HG02588 (cell line): ENCODE results near the gene PCDH17.

Experiments
- ATAC-seq: cut with Tn5 transposase; IDR thresholded peaks from one replicate; pipeline ENCODE4 v1.9.1; 2021; ENCODE audit warnings: mild to moderate bottlenecking, moderate library complexity; ENCODE audit not compliant: unreplicated experiment

PCDH17 gene, protein sequence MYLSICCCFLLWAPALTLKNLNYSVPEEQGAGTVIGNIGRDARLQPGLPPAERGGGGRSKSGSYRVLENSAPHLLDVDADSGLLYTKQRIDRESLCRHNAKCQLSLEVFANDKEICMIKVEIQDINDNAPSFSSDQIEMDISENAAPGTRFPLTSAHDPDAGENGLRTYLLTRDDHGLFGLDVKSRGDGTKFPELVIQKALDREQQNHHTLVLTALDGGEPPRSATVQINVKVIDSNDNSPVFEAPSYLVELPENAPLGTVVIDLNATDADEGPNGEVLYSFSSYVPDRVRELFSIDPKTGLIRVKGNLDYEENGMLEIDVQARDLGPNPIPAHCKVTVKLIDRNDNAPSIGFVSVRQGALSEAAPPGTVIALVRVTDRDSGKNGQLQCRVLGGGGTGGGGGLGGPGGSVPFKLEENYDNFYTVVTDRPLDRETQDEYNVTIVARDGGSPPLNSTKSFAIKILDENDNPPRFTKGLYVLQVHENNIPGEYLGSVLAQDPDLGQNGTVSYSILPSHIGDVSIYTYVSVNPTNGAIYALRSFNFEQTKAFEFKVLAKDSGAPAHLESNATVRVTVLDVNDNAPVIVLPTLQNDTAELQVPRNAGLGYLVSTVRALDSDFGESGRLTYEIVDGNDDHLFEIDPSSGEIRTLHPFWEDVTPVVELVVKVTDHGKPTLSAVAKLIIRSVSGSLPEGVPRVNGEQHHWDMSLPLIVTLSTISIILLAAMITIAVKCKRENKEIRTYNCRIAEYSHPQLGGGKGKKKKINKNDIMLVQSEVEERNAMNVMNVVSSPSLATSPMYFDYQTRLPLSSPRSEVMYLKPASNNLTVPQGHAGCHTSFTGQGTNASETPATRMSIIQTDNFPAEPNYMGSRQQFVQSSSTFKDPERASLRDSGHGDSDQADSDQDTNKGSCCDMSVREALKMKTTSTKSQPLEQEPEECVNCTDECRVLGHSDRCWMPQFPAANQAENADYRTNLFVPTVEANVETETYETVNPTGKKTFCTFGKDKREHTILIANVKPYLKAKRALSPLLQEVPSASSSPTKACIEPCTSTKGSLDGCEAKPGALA (N-terminal part only)

DNA sequence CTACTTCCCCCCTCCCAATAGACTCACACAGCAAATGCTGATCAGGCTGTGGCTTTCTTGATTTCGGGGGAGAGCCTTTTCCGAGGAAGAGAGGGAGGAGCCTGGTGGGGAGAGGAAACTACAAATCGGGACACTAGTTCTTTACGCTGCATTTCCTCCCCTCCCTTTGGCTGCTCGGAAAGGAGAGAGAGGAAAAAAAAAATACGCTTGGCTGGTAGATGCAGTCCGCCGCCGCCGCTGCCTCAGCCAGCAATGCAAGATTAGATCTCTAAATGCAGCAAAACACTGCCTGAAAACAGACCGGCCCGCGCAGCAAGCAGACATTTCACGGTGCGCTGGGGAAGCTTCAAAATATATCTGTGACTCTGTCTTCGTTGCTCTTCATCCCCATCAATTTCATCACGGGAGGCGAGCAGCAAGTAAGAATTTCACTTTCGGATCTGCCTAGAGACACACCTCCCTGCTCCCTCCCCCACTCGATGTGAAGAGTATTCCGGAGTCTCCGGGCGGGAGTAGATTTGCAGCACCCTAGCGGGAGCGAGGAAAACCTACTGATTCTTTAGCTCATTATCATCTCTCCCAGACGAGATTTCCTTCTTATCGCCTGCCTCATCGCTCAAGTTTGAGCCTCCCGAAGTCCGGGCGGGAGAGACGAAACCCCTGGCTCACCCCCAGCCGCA lies at the start of gene PCDH17:
Gene PCDH17, plus strand, starts transcription at position 149 of the 680 bp plus-strand sequence. CDS start 803 bp downstream, outside the sequence.
- ATAC-seq, result no peak

DNA sequence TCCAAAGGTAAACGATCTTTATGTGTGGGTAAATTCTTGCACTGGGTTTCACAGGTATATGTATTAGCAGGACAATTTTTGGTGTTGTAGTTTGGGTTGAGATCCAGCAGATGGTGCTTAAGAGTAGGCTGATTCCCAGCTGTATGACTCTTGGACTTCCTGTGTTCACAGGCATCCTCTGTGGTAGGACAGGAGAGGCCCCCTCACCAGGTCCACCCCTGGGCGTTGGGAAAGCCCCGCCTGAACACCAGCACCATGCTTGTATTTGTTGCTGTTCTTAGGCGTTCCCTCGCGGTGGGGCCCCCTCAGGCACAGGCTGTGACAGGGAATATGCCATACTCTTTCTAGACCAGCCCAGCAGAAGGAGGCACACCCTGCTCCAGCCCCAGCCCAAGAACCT lies 49.5 kb upstream of the PCDH17 start:
- ATAC-seq, result no peak

DNA sequence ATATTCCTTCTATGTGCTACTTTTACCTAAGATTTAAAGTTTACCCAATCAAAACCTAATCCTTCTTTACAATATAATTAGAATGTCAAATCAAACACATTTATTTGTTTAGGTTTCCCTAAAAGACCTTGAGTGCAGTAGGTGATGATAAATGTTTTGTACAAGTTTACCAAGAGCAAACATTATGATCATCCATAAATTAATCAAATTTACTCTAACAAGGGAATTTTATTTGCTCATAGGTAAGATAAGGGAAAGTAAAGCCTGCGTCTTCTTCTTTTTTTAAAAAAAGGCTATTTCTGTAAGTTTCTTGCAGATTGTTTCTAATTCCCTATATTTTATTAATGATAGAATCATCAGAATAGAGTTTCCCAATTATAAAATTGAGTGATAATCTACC lies 48.0 kb upstream of the PCDH17 start:
- no peak for ATAC-seq

DNA sequence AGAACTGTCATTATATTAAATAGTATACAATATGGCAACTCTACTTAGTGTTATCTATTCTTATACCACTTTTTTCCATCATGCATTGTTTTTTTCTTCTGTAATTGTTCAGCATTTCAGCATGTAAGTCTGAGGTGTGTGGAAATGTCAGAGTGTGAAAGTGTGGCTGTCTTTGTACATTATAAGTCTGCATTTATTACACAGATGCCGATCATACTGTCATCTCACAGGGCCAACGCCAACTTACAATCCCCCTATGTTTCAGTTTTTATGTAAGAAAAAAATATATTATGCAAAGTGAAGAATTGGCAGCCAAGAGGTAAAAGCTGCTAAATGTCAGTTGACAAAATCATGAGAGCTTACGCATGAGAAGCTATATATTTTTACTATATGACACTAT lies 42.9 kb upstream of the PCDH17 start:
- no peak for ATAC-seq

DNA sequence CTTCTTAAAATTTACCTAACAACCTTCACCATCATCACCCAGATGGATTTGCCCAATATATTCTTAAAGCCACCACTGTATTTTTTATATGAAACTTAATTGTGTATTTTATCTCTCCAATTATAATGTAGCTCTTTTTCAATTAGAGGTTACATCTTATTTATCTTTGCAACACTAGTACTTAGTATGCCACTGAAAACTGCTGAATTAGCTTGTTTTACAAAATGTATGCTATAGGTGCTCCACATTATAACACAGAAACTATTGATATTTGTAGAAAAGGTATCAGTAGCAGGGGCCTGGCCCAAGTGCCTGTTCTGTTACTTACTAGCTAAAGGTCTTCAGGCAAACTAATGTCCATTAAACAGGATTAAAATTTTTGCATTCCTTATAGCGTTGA lies 35.8 kb upstream of the PCDH17 start:
- ATAC-seq, result no peak

DNA sequence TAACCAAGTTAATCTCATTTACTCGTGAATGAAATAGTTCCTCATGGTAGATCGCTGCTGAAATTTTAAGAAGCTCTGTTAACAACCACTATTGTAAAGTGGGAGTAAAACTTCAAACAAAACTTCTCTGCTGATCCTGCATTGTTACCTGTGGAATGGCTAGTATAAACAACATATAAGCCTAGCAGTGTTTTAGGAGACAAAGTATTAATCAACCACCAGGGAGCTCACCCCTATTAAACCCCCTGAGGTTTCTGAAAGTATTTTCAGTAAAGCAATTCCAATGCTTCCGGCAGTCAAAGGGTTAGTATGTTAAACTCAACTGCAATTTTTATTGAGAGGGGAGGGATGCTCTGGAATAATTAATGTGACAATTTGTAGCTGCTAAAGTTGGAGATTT lies 30.0 kb upstream of the PCDH17 start:
- ATAC-seq, result no peak

DNA sequence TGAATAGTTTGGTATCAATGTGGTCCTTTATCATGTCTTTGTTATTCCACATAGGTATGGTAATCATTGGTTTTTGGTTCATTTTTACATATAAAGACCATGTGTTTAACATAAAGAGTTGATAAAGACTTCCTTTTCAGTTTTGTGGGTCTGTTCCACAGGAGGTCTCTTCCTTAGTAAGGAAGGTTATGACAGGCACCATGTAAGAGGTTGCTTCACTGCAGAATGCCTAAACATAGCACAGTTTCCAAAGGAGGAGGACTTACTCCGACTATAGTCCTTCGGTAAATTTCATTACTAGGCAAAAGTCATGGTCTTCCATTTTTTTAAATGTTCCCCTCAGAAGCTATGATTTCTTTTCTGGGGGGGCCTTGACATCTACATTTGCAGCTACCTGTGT lies 27.1 kb upstream of the PCDH17 start:
- no peak for ATAC-seq

DNA sequence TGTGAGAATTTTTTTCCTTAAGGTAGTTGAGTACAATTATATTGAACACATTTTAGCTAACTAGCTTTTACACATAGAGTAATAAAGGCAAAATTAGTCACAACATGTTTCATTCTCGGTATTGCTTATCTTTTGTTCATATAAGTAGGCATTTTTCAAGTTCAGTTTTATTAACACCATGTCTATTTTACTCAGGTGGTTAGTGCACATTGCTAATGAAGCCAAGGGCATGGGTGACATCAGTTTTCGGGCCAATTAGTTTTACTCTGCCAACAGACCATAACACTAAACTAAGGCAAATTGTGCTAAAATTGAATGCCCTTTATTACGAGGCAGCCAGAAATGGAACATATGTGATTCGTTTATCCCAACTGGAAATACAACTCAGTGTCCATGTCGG lies 19.6 kb upstream of the PCDH17 start:
- ATAC-seq, result no peak

DNA sequence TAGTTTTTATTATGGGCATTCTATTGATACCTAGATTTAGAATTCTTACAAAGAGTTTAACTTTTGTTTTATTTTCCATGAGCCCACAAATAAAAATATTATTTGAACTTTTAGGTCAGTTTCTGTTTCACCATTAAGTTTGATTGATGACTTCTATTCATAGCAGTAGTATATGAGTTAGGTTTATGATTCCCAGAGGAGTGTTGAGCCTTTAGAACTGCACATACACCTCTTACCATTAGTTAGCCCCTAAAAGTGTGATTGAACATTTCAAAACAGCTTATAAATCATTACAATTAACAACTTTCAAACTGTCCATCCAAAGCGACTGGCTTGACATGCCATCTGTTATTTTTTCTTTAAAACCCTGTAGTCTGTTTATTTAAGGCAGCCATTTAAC lies 19.0 kb upstream of the PCDH17 start:
- ATAC-seq, result no peak

DNA sequence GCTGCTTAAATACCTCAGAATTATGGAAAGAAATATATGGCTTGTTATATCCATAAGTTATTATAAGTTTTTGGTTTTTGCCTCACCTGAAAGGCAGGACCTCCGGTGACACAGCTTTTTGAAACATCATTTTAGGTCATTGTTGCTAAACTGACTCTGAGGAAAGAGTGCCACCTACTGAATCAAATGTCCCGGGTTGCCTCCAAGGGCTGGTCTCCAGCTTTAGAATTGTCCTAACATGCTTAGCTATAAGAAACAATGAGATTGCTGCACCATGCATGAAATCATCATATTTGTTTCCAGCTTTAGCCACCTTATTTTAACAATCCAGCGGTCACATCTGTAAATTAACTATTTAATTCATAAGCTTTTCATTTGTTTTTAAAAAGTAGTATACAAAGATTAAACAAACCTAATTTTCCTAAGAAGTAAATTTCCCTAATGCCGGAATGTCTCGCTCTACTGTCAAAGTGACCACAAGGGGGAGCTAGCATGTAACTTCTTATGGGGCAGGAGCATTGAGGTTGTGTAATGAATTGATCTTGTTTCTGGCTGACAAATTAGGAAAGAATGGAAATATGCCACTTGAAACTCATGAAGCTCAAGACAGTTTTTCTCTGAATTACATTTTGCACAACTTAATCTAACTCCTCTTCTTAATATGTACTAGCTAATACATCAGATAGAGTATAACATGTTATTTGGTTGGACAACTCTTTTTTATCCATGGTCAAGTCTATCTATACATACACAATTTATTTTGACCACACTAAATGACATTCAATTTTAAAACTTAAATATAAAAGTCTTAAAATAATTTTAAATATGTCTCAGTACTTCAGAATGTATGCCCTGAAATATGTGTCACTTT lies 6.7 kb upstream of the PCDH17 start:
- peak; percentile 55 for ATAC-seq

DNA sequence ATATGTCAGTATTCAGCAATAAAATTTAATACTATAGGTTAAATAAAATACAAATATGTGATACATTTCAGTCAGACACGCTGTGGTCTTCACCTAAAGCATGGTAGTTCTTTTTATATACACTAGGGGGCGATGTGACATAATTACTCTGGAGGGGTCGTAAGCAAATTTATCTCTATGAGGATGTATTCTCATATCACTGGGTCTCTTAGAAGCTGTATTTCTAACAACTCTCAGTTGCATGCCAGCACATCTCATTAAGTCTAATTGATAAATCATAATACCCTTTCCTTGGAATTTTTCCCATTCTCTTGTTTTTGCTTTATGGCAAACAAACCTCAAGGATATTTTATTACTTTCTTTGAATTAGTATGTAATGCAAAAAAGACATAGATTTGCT lies 3.9 kb upstream of the PCDH17 start:
- peak; percentile 38 for ATAC-seq

DNA sequence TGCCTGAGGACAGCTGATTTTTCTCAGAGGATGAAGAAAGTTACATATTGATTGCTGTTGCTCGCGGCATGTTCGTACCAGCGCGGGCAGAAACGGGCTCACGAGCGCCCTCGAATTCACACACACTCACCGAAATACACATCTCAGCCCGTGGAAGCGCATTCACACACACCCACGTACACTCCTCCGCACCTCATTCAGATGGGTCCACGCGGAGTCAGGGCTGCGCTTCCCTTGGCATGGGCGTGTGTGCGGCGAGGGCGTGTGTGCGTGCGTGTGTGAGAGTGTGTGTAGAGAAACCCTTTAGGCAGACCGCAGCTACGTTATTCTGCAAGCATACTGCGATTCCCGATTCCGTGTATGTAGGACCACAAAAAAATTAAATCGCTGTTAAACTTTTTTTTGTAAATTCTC lies 2.1 kb upstream of the PCDH17 start:
- no peak for ATAC-seq

DNA sequence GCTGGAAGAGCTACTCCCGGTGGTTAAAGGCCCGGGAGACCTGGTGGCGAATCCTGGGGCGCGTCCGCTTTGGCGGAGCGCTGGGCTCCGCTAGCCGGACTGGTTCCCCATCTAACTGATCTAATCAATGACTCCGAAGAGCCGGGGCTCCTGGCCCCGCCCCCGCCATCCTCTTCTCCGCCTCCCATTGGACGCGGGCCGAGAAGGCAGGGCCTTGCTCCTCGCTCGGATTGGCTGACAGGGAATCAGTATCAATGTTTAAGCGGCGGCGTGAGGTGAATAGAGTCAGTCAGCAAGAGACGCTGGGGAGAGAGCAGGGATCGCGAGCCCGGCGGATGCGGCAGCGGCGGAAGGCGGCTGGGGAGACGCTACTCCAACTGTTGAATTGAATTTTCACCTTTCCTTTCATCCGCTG lies 1.7 kb upstream of the PCDH17 start:
- no peak for ATAC-seq

DNA sequence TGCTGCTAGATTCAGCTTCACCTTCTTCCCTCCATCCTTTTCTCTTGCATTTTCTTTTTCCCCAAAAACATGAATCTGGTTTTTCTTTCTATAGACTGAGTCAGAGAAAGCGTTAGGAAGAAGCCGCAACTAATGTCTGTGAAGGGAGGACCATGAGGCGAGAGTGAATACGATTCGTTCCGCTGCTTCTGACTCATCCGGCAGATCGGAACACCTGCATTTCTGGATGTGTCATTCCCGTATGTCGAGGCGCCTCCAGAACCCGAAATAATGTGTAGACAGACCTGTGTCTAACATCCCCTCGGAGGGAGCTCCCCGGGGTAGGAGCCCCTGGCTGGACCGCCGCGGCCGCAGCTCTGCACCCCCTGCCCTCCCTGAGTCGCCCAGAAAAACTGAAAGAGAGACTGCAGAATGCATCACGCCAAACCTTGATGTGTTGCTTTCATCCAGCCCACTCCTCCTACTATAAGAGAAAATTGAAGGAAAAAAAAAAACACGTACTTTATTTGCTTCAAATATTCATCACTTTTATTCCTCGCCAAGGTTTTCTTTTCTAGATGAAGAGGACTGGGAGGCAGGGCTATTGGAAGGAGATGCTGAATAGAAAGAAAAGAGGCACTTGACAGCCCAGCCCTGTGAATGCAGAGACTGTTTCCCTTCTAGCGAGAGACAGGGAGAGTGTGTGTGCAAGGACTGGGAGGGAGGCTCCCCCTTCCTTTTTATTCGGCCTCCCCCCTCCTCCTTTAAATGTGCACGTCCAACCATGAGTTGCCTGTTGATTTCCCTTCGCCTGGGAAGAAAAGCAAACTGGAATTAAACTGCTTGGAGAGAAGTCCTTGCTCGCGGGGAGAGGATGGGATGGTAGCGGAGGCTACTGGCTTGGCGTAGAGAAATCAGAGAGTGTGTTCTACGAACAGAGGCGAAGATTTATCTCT lies 616 bp upstream of the PCDH17 start:
- no peak for ATAC-seq

DNA sequence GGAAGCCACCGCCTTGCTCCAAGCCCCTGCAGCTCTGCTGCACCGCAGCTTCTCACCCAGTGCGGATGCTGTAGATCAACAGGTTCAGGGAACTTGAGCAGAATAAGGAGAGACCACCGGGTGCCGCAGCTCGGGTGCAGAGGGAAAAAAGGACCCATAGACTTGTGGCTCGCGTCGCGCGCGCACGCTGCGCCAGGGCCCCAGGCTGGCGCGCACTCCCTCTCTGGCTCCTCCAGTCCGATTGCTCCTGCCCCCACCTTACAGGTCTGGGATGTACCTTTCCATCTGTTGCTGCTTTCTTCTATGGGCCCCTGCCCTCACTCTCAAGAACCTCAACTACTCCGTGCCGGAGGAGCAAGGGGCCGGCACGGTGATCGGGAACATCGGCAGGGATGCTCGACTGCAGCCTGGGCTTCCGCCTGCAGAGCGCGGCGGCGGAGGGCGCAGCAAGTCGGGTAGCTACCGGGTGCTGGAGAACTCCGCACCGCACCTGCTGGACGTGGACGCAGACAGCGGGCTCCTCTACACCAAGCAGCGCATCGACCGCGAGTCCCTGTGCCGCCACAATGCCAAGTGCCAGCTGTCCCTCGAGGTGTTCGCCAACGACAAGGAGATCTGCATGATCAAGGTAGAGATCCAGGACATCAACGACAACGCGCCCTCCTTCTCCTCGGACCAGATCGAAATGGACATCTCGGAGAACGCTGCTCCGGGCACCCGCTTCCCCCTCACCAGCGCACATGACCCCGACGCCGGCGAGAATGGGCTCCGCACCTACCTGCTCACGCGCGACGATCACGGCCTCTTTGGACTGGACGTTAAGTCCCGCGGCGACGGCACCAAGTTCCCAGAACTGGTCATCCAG lies 964 bp downstream of the PCDH17 start:
- no peak for ATAC-seq

DNA sequence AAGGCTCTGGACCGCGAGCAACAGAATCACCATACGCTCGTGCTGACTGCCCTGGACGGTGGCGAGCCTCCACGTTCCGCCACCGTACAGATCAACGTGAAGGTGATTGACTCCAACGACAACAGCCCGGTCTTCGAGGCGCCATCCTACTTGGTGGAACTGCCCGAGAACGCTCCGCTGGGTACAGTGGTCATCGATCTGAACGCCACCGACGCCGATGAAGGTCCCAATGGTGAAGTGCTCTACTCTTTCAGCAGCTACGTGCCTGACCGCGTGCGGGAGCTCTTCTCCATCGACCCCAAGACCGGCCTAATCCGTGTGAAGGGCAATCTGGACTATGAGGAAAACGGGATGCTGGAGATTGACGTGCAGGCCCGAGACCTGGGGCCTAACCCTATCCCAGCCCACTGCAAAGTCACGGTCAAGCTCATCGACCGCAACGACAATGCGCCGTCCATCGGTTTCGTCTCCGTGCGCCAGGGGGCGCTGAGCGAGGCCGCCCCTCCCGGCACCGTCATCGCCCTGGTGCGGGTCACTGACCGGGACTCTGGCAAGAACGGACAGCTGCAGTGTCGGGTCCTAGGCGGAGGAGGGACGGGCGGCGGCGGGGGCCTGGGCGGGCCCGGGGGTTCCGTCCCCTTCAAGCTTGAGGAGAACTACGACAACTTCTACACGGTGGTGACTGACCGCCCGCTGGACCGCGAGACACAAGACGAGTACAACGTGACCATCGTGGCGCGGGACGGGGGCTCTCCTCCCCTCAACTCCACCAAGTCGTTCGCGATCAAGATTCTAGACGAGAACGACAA lies 1.8 kb downstream of the PCDH17 start:
- no peak for ATAC-seq
